ENCODE results near the gene FAM200C. TPM values are rescaled to one million over a fixed set of nuclear protein-coding genes. Genes with fewer than 3 reads are reported as not detected.

FAM200C gene
- total and polyA plus RNA-seq, 2 of the 8 experiments (the other 6 are each of a cell fraction or from before 2014, with no cell fraction given): 2.6 to 7.3 TPM

DNA sequence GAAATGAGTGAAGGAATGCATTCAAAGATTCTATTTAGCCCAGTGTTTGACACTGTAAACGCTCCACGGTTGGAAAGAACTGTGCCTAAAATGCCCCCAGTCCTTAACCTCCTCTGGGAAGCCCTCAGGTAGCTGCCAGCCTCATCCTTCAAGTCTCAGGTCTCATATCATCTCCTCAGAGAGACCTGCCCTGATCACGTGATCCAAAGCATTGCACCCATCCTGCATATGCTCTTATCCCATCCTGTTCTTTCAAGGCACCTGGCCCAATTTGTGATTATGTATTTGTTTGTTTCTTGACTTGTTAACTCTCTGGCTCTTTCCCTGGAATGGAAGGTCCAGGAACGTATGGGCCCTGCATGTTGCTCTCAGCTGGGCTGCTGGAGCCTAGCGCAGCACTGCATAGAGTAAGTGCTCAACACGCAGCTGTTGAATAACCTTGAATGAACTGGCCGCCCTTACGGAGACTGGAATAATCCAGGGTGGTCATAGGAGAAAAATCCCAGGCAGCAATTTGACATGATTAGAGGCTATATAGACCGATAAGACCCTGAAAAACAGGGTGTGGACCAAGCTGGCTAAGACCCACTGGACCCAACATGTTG lies 38.1 kb downstream of the FAM200C start:
- Histone ChIP-seq H3K18ac (ENCODE audit: extremely low read depth, low read length) (no peak overlapping the region), H3K9me3 (ENCODE audit: insufficient read depth in 2 of 2, low read depth in 1 of 2, low read length in 1 of 2) (no peaks in the 10 kb centered on the region), H3K27me3 (replicated peaks in 1 of 4; ENCODE audit: control insufficient read depth in 3 of 4, extremely low read depth in 1 of 4, insufficient read depth in 3 of 4, low read length in 3 of 4) (no peaks in the 10 kb centered on the region; a peak in 1 of 7 replicates), H2BK5ac (ENCODE audit: low read depth, low read length) (no peak overlapping the region), H3K23ac (ENCODE audit: insufficient read length) (no peak overlapping the region), H3K4me3 (ENCODE audit: extremely low read depth in 1 of 4, insufficient read depth in 2 of 4, low read depth in 3 of 4, low read length in 4 of 4) (no peak overlapping the region), H4K20me1 (replicated peaks in 1 of 2; ENCODE audit: control insufficient read depth in 1 of 2, insufficient read depth in 2 of 2, low read length in 2 of 2) (no peaks in the 10 kb centered on the region), H2BK15ac (ENCODE audit: low read length) (no peak overlapping the region), H3K27ac (ENCODE audit: low read depth, low read length) (no peak overlapping the region), H2AFZ (ENCODE audit: low read length) (no peak overlapping the region), H2AK5ac (ENCODE audit: low read depth, low read length) (no peak overlapping the region), H3K9ac (replicated peaks in 1 of 4; ENCODE audit: extremely low read depth in 1 of 4, low read depth in 3 of 4, low read length in 3 of 4) (no peak overlapping the region), H4K5ac (ENCODE audit: insufficient read length, low read depth, low read length) (no peak overlapping the region), H2BK12ac (ENCODE audit: low read depth, low read length) (no peak overlapping the region), H2BK120ac (replicated peaks; ENCODE audit: low read depth, low read length) (no peak overlapping the region), H3K4me2 (ENCODE audit: insufficient read depth in 1 of 2, low read depth in 2 of 2, low read length in 2 of 2) (no peak overlapping the region), H2BK20ac (ENCODE audit: low read length) (no peak overlapping the region), H3K4me1 (replicated peaks in 1 of 4; ENCODE audit: control insufficient read depth in 3 of 4, insufficient read depth in 4 of 4, low read length in 3 of 4) (peaks cover 0 to 2% (median 1%) of the 10 kb centered on the region in 4 experiments; a peak in 5 of 7 replicates), H3K36me3 (ENCODE audit: control insufficient read depth in 2 of 4, insufficient read depth in 4 of 4, low read length in 3 of 4) (no peaks in the 10 kb centered on the region), H4K91ac (replicated peaks; ENCODE audit: insufficient read length, low read length) (no peak overlapping the region), H3K4ac (replicated peaks; ENCODE audit: insufficient read length, low read depth, low read length) (no peak overlapping the region), H3K14ac (ENCODE audit: insufficient read length) (no peak overlapping the region), H3K79me1 (ENCODE audit: low read depth, low read length) (no peaks in the 10 kb centered on the region), H4K8ac (ENCODE audit: extremely low read depth, insufficient read depth, low read length) (no peak overlapping the region), H3K79me2 (ENCODE audit: control insufficient read depth in 1 of 2, insufficient read depth in 2 of 2, low read length in 2 of 2) (no peaks in the 10 kb centered on the region), H3K56ac (replicated peaks; ENCODE audit: insufficient read length, low read depth, low read length) (no peak overlapping the region), H3K23me2 (ENCODE audit: low read depth, low read length) (no peaks in the 10 kb centered on the region)
- WGBS, 2 experiments (ENCODE audit: extremely low coverage in 1 of 2, insufficient coverage in 1 of 2, insufficient read length in 1 of 2, insufficient replicate concordance in 2 of 2, low coverage in 1 of 2, low lambda C conversion rate in 2 of 2, missing lambda C conversion rate in 1 of 2): 83% methylated on average over 9 of the region's 9 CpGs; no CpG with 5 or more reads in 1 of the 2 experiments
- FAIRE-seq (no peak), DNase-seq (ENCODE audit: low read depth in 1 of 2, low spot score in 2 of 2) (no peak)
- CTCF ChIA-PET (ENCODE audit: partially characterized antibody): interaction anchor here (0.8 to 2.2 kb wide), 3 partner anchors 10 to 33 kb away, joined by 3 to 8 read pairs (median 5); no protein-coding TSS in a partner anchor
- POLR2A ChIA-PET (ENCODE audit: partially characterized antibody): interaction anchor here (1.1 to 1.5 kb wide), 2 partner anchors 8 to 321 kb away, joined by 3 to 4 read pairs; partner anchors contain the start of gene C1QTNF2
- TF ChIP-seq BCL11A (IDR thresholded peaks at IDR 0.05; ENCODE audit: low read depth in 2 of 2, low read length in 2 of 2): no peak
- TF ChIP-seq SP4 (IDR thresholded peaks at IDR 0.05; ENCODE audit: low read length): no peak
- TF ChIP-seq TEAD4 (IDR thresholded peaks at IDR 0.05; ENCODE audit: low read depth, low read length): no peak
- TF ChIP-seq, protein P1, sequence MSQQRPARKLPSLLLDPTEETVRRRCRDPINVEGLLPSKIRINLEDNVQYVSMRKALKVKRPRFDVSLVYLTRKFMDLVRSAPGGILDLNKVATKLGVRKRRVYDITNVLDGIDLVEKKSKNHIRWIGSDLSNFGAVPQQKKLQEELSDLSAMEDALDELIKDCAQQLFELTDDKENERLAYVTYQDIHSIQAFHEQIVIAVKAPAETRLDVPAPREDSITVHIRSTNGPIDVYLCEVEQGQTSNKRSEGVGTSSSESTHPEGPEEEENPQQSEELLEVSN (IDR thresholded peaks at IDR 0.05): no peak
- TF ChIP-seq CHD2 (IDR thresholded peaks at IDR 0.05; ENCODE audit: low read length): no peak
- TF ChIP-seq CREB1 (IDR thresholded peaks at IDR 0.05): no peak
- no peak for TF ChIP-seq KDM4A (IDR thresholded peaks at IDR 0.05; ENCODE audit: low read depth, low read length, severe bottlenecking)
- TF ChIP-seq FOSL1 (IDR thresholded peaks at IDR 0.05; ENCODE audit: insufficient read depth, low read depth, low read length): no peak
- TF ChIP-seq ASH2L (IDR thresholded peaks at IDR 0.05; ENCODE audit: low read length): no peak
- no peak for TF ChIP-seq ZNF274 (IDR thresholded peaks at IDR 0.05; ENCODE audit: borderline replicate concordance, extremely low read depth, low read length)
- TF ChIP-seq BACH1 (IDR thresholded peaks at IDR 0.05; ENCODE audit: low read length): no peak
- TF ChIP-seq SIRT6 (IDR thresholded peaks at IDR 0.05; ENCODE audit: low read length): no peak
- TF ChIP-seq SP1 (IDR thresholded peaks at IDR 0.05; ENCODE audit: low read depth, low read length): no peak
- TF ChIP-seq PHF8 (conservative IDR thresholded peaks at IDR 0.05; ENCODE audit: low read depth, low read length): no peak
- no peak for TF ChIP-seq SIX5 (IDR thresholded peaks at IDR 0.05; ENCODE audit: low read depth, low read length)

All from H1 (cell line).